MM.1S (cell line): ENCODE data around the gene OTP.

Source experiments
- EZH2 ChIP-seq: fragments of 300-600 bp; sonication (generic); optimal IDR thresholded peaks from 2 replicates; pipeline ENCODE3; 2017; ENCODE audit warnings: low read depth, mild to moderate bottlenecking, antibody characterized with exemption, low read length, mixed read lengths
- EZH2phosphoT487 ChIP-seq: fragments of 300-600 bp; sonication (generic); IDR thresholded peaks from 2 replicates; pipeline ENCODE4 v1.6.1; 2018; ENCODE audit warnings: antibody characterized with exemption, low read length
- TF ChIP-seq, protein P1 (sequence below): fragments of 300-600 bp; sonication (generic); IDR thresholded peaks from 2 replicates; pipeline ENCODE4 v1.5.1; 2016; ENCODE audit warnings: antibody characterized with exemption, low read length, mixed read lengths

DNA sequence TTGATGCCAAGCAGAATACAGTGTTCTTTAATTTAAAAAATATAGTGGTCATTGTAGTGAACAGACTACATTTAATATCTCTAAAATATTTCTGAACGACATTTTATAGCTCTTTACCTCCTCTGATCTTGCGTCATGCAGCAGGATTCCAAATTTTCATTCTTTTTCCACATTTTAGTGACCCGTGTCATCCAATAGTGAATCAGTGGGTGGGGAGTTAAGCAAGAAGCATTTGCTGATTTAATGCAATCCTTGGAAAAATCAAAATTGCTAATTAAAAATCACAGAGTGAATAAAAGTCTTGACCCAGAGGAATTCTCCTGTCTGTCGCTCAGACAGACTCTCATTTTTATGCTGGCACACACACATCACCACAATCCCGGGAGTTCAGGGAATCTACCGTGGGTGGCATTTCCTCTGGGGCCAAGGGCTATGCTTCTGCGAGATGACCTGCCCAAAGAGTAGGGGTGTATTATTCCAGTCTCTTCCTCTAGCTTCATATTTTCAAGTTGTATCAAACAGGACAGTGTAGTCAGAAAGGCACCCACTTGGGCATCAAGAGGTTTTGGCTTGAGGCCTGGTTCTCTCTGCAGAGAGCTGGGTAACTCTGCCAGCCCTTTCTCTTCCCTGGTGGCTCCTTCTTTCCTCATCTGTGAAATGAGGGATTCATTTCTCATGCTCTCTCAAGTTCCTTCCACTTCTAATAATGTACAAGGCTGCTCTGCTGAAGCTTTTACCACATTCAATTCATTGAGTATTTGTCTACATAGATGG, 24.8 kb upstream of the OTP start:
- no peak for TF ChIP-seq EZH2
- TF ChIP-seq, protein P1, sequence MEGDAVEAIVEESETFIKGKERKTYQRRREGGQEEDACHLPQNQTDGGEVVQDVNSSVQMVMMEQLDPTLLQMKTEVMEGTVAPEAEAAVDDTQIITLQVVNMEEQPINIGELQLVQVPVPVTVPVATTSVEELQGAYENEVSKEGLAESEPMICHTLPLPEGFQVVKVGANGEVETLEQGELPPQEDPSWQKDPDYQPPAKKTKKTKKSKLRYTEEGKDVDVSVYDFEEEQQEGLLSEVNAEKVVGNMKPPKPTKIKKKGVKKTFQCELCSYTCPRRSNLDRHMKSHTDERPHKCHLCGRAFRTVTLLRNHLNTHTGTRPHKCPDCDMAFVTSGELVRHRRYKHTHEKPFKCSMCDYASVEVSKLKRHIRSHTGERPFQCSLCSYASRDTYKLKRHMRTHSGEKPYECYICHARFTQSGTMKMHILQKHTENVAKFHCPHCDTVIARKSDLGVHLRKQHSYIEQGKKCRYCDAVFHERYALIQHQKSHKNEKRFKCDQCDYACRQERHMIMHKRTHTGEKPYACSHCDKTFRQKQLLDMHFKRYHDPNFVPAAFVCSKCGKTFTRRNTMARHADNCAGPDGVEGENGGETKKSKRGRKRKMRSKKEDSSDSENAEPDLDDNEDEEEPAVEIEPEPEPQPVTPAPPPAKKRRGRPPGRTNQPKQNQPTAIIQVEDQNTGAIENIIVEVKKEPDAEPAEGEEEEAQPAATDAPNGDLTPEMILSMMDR, result no peak
- TF ChIP-seq EZH2phosphoT487, result no peak
